ENCODE data around the gene DCDC2B.

Gene DCDC2B

GRCh38 chr1:32192220-32192948 is 16.5 kb upstream of the DCDC2B start:
- peaks cover 43% of the 10 kb centered on the region for H3K36me3 ChIP-seq
- no peaks in the 10 kb centered on the region for H3K9me3 ChIP-seq
- no peaks in the 10 kb centered on the region for H3K27me3 ChIP-seq
- TF ChIP-seq CTCF (IDR thresholded peaks at IDR 0.05; ENCODE audit: low read depth, low read length) = no peak
- no peak overlapping the region for H3K4me3 ChIP-seq (ENCODE audit: low read depth, low read length)
- H3K4me1 ChIP-seq = no peaks in the 10 kb centered on the region
- no peak for DNase-seq

GRCh38 chr1:32194984-32195383 is 13.9 kb upstream of the DCDC2B start:
- no peak for DNase-seq
- peaks cover 4% of the 10 kb centered on the region; the same call in 1 of the 2 replicates for H3K4me1 ChIP-seq
- TF ChIP-seq CTCF (IDR thresholded peaks at IDR 0.05; ENCODE audit: low read depth, low read length) = no peak
- peaks cover 30% of the 10 kb centered on the region for H3K36me3 ChIP-seq
- no peaks in the 10 kb centered on the region for H3K9me3 ChIP-seq
- no peak overlapping the region for H3K4me3 ChIP-seq (ENCODE audit: low read depth, low read length)
- H3K27me3 ChIP-seq = no peaks in the 10 kb centered on the region

- no peak for DNase-seq
- Histone ChIP-seq H3K4me3 (ENCODE audit: low read depth, low read length) (no peak overlapping the region), H3K27me3 (no peaks in the 10 kb centered on the region), H3K9me3 (no peaks in the 10 kb centered on the region), H3K36me3 (peaks cover 24% of the 10 kb centered on the region), H3K4me1 (peaks cover 6% of the 10 kb centered on the region; the same call in 1 of the 2 replicates)
- TF ChIP-seq CTCF (IDR thresholded peaks at IDR 0.05; ENCODE audit: low read depth, low read length) = no peak
Observed at GRCh38 chr1:32195531-32195930, 13.4 kb upstream of the DCDC2B start.

- Histone ChIP-seq H3K27me3 (no peaks in the 10 kb centered on the region), H3K9me3 (no peaks in the 10 kb centered on the region), H3K36me3 (peaks cover 21% of the 10 kb centered on the region), H3K4me3 (ENCODE audit: low read depth, low read length) (no peak overlapping the region), H3K4me1 (peaks cover 6% of the 10 kb centered on the region; the same call in 1 of the 2 replicates)
- no peak for TF ChIP-seq CTCF (IDR thresholded peaks at IDR 0.05; ENCODE audit: low read depth, low read length)
- DNase-seq = no peak
Observed at GRCh38 chr1:32195972-32196823, 12.7 kb upstream of the DCDC2B start.

- no peaks in the 10 kb centered on the region for H3K9me3 ChIP-seq
- no peak for TF ChIP-seq CTCF (IDR thresholded peaks at IDR 0.05; ENCODE audit: low read depth, low read length)
- H3K4me1 ChIP-seq = peaks cover 8% of the 10 kb centered on the region
- H3K27me3 ChIP-seq = no peaks in the 10 kb centered on the region
- peaks cover 13% of the 10 kb centered on the region for H3K36me3 ChIP-seq
- H3K4me3 ChIP-seq (ENCODE audit: low read depth, low read length) = no peak overlapping the region
- DNase-seq = no peak
Observed at GRCh38 chr1:32197074-32197473, 11.8 kb upstream of the DCDC2B start.

GRCh38 chr1:32197837-32198236 is 11.1 kb upstream of the DCDC2B start:
- DNase-seq = no peak
- Histone ChIP-seq H3K4me1 (peaks cover 8% of the 10 kb centered on the region), H3K27me3 (no peaks in the 10 kb centered on the region), H3K4me3 (ENCODE audit: low read depth, low read length) (no peak overlapping the region), H3K9me3 (no peaks in the 10 kb centered on the region), H3K36me3 (peaks cover 5% of the 10 kb centered on the region)
- no peak for TF ChIP-seq CTCF (IDR thresholded peaks at IDR 0.05; ENCODE audit: low read depth, low read length)

All from BE2C (cell line).